Heart left ventricle (tissue), 16 donors: ENCODE results near the gene NUCB1. TPM values are rescaled to one million over a fixed set of nuclear protein-coding genes. Genes with fewer than 3 reads are reported as not detected.
"Not testable (repeated sequence)": the region's sequence is repeated elsewhere in the genome, so short reads cannot be mapped to it uniquely, and the experiment has no call there.

Source experiments
- ATAC-seq, 4 donors: fragments of 200-7000 bp; cut with Tn5 transposase; one replicate each; pipeline ENCODE4 v1.9.1; 2020 to 2022; ENCODE audit warnings: moderate library complexity in 4 of 4, mild to moderate bottlenecking in 3 of 4, moderate number of reproducible peaks in 1 of 4
- DNase-seq, 5 donors: peaks; one replicate each; pipeline ENCODE4 v3.0.0-alpha.2; 2020
- H3K27ac ChIP-seq, 12 donors: fragments of 200-600 bp; sonication (generic) in 4 of 12; one replicate each; pipeline versions ENCODE4 v1.5.0 to v1.8.0; 2016 to 2022; ENCODE audit warnings: mild to moderate bottlenecking in 2 of 12
- H3K27me3 ChIP-seq, 9 donors: fragments of 200-600 bp; sonication (generic) in 2 of 9; one replicate each; pipeline versions ENCODE4 v1.5.1 to v1.8.0; 2016 to 2022; ENCODE audit warnings: mild to moderate bottlenecking in 3 of 9
- H3K36me3 ChIP-seq, 9 donors: fragments of 200-600 bp; sonication (generic) in 2 of 9; one replicate each; pipeline versions ENCODE4 v1.5.0 to v1.8.0; 2018 to 2022; ENCODE audit warnings: mild to moderate bottlenecking in 2 of 9
- H3K4me1 ChIP-seq, 12 donors: fragments of 200-600 bp; sonication (generic) in 4 of 12; one replicate each; pipeline versions ENCODE4 v1.5.0 to v1.8.0; 2016 to 2022; ENCODE audit warnings: mild to moderate bottlenecking in 3 of 12
- H3K4me3 ChIP-seq, 12 donors: fragments of 200-600 bp; sonication (generic) in 4 of 12; one replicate each; pipeline versions ENCODE4 v1.5.0 to v1.8.0; 2017 to 2022; ENCODE audit warnings: mild to moderate bottlenecking in 9 of 12, moderate library complexity in 4 of 12
- H3K9me3 ChIP-seq, 12 donors: fragments of 200-600 bp; sonication (generic) in 4 of 12; one replicate each; pipeline versions ENCODE4 v1.5.0 to v1.8.0; 2016 to 2022; ENCODE audit warnings: mild to moderate bottlenecking in 1 of 12
- CTCF ChIP-seq, 12 donors: fragments of 200-600 bp; sonication (generic) in 4 of 12; IDR thresholded peaks; one replicate each; pipeline versions ENCODE4 v1.5.0 to v1.8.0; 2018 to 2022; ENCODE audit warnings: antibody characterized with exemption in 12 of 12, mild to moderate bottlenecking in 5 of 12
- POLR2A ChIP-seq, 2 donors: fragments of 450-650 bp; IDR thresholded peaks; one replicate each; pipeline ENCODE4 v1.6.1; 2017; ENCODE audit warnings: antibody characterized with exemption in 2 of 2, mild to moderate bottlenecking in 2 of 2, moderate library complexity in 2 of 2
- WGBS, 4 donors: extraction: QIAGEN DNeasy Blood & Tissue Kit in 2 of 4; methylation state at CpG; one replicate each; pipeline versions ENCODE4 v1.1.5 to v1.1.7; 2013 to 2018; 5-methylcytosine and 5-hydroxymethylcytosine counted together
- intact Hi-C, 10 donors: fragments of 100-400 bp; cut with DNase I; formaldehyde crosslinking; loops; one replicate each; pipeline versions ENCODE4 v1.11.1 to v1.14.2; 2022
- polyA plus RNA-seq, 2 donors: library from polyadenylated mRNA; stranded (reverse); fragments of 200-250 nt; gene quantifications; one replicate each; pipeline ENCODE4 v1.2.3, GENCODE V29; 2013
- total RNA-seq, 9 donors: library from RNA; depleted of rRNA in 2 of 9; stranded (reverse); fragments of >200 nt in 2 of 9; fragmentation: NEBNext Ultra II Directional in 3 of 9; extraction: Animal tissue kit (Norgen Biotek cat#: 25700) in 3 of 9; gene quantifications; one replicate each; pipeline versions ENCODE4 v1.1.0 to v1.2.4, GENCODE V29; 2016 to 2023
- donor health status: ischemic (EF 13 %, LVEDD 7.1; RV severe dilation, severe dysfunction).
- donor health status: healthy with polysubstance abuse.
- donor health status: DM: no; HTN: yes; CAD: no.
- donor health status: DM: no; HTN: no; CAD: no.
- donor health status: ischemic (EF 25% LVEDD 6.9; RV normal size, moderate dysfunction).
- donor health status: ischemic (EF 25% LVEDD 5.7; RV mildly dilated, moderate dysfunction).
- donor health status: healthy.
- donor health status: DM: yes; HTN: yes; CAD: no.
- donor health status: ischemic (EF 35%, LVEDD 5.7; RV mildly dilated, moderate dysfunction).
- donor health status: nonischemic (EF 11% LVEDD 7.7; RV severe dilation, severe dysfunction).
- donor health status: DM: yes; HTN: yes; CAD: no.
- donor health status: PGD.
- donor health status: ischemic (EF 29% LVEDD 5.4; RV normal size, mild dysfunction).
- donor health status: nonischemic (EF 23%, LVEDD 6.1; RV moderate dilation, normal function).

Gene NUCB1
- total and polyA plus RNA-seq, 11 donors = 179 to 428 (median 286) TPM

- WGBS, 4 donors = 78 to 88% (median 82%) methylated on average over 14 of the region's 14 CpGs
These were observed 7.6 kb downstream of the NUCB1 start for GRCh38 chr19:48907671-48908070.

DNA sequence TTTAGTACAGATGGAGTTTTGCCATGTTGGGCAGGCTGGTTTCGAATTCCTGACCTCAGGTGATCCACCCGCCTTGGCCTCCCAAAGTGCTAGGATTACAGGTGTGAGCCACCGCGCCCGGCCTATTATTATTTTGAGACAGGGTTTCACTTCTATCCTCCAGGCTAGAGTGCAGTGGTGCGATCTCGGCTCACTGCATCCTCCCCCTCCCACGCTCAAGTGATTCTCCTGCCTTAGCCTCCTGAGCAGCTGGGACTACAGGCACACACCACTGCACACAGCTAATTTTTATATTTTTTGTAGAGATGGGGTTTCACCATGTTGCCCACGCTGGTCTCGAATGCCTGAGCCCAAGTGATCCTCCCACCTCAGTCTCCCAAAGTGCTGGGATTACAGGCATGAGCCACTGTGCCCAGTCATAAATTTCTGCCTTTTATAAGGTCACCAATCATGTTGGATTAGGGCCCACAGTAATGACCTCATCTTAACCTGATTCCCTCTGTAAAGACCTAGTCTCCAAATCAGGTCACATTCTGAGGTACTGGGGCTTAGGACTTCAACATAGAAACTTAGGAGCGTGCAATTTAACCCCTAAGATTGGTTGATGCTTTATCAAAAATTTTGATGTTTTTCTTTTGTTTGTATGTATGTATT, 9.4 kb downstream of the NUCB1 start:
- Histone ChIP-seq H3K36me3 (peaks cover 0 to 98% (median 97%) of the 10 kb centered on the region in 9 donors), H3K27ac (peak overlapping the region in 11 of 12 donors; percentile 14 to 75 (median 62)), H3K4me1 (peaks cover 0 to 15% (median 7%) of the 10 kb centered on the region in 12 donors)
- 92 to 97% (median 93%) methylated on average over 11 of the region's 11 CpGs for WGBS, 4 donors
- not testable (repeated sequence) for DNase-seq, H3K27me3 ChIP-seq, H3K9me3 ChIP-seq, ATAC-seq, H3K4me3 ChIP-seq
- intact Hi-C loops = loop anchor here in 5 of 10 donors (5.0 to 10.0 kb wide), 4 partner anchors 43 to 55 kb away; partner anchors contain the start of genes BAX (in 3 of the 5) and FTL (in 2 of the 5)

More at GRCh38 chr19:48907671-48908070, 7.6 kb downstream of the NUCB1 start:
- no peak for TF ChIP-seq CTCF (IDR thresholded peaks at IDR 0.05)
- Histone ChIP-seq H3K27ac (peak overlapping the region in 8 of 12 donors; percentile 23 to 65 (median 52)), H3K4me1 (peaks cover 0 to 20% (median 11%) of the 10 kb centered on the region in 12 donors), H3K36me3 (peaks cover 0 to 89% (median 85%) of the 10 kb centered on the region in 9 donors), H3K27me3 (no peaks in the 10 kb centered on the region), H3K4me3 (no peak overlapping the region), H3K9me3 (no peaks in the 10 kb centered on the region)
- ATAC-seq (peak in 3 of 4 donors; percentile 28 to 56 (median 36)), DNase-seq (no peak)
- intact Hi-C loops = loop anchor here in 4 of 10 donors (5.0 to 10.0 kb wide), 3 partner anchors 47 to 57 kb away; partner anchors contain the start of genes FTL (in 2 of the 4) and BAX (in 1 of the 4)

DNA sequence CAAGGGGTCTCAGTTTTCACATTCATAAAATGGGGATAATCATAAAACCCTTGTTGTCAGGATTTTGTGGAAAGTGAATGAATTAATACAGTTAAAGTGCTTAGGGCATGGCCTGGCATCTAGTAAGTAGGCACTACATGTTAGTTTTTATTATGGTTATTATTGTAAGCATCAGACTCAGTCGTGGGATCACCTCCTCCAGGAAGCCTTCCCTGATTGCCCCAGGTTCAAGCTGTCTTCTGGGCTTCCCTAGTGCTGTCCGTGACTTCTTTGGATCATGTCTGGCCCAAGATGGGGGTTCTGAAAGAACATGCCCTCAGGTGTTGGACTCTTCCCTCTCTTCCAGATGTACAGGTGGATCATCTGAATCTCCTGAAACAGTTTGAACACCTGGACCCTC, 10.7 kb downstream of the NUCB1 start:
- Histone ChIP-seq H3K27me3 (no peaks in the 10 kb centered on the region), H3K27ac (no peak overlapping the region), H3K9me3 (no peaks in the 10 kb centered on the region), H3K36me3 (peaks cover 0 to 98% (median 97%) of the 10 kb centered on the region in 9 donors), H3K4me3 (no peak overlapping the region), H3K4me1 (peaks cover 0 to 15% (median 7%) of the 10 kb centered on the region in 12 donors)
- ATAC-seq = no peak
- DNase-seq = no peak
- WGBS, 4 donors = 89 to 95% (median 92%) methylated on average over 2 of the region's 2 CpGs
- no peak for TF ChIP-seq CTCF (IDR thresholded peaks at IDR 0.05)
- TF ChIP-seq POLR2A (IDR thresholded peaks at IDR 0.05) = no peak
- intact Hi-C loops = loop anchor here in 2 of 10 donors (5.0 kb wide), 1 partner anchor 41 kb away; the partner anchor contains the start of gene BAX (in 2 of the 2)

DNA sequence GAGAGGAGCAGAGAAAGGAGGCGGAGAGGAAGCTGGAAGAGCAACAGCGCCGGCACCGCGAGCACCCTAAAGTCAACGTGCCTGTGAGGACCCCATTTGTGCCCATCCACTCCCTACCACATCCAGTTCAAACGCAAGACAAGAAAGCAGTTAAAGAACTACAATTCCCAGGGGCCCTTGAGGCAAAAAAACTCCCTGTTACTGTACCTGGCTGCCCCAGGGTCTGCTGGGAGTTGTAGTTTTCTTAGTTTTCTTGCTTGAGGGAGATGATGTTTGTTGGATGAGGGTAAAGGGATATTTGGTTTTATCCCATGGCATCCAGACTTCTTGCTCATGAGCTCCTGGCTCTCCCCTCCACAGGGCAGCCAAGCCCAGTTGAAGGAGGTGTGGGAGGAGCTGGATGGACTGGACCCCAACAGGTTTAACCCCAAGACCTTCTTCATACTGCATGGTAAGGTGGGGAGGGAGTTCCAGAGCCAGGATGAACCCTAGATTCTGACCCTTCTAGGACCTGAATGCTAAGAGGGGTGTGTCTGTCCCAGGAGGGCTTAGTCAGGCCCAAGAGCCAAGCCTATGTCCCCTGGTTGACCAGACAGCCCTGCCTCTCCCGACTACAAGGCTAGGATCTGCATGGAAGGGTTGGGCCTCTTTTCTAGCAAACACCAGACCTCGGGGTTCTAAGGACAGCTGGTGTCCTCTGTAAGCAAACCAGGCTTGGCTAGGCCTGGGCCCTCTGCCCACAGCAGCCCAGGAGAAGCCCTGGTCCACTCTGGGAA, 13.2 kb downstream of the NUCB1 start:
- H3K27me3 ChIP-seq = no peaks in the 10 kb centered on the region
- DNase-seq (no peak), ATAC-seq (no peak)
- 87 to 93% (median 89%) methylated on average over 9 of the region's 9 CpGs for WGBS, 4 donors
- intact Hi-C loops = loop anchor here in 2 of 10 donors (5.0 kb wide), 1 partner anchor 39 kb away; the partner anchor contains the start of gene BAX (in 2 of the 2)
- peaks cover 0 to 13% (median 7%) of the 10 kb centered on the region in 12 donors for H3K4me1 ChIP-seq
- H3K4me3 ChIP-seq = no peak overlapping the region
- peaks cover 0 to 98% (median 95%) of the 10 kb centered on the region in 9 donors for H3K36me3 ChIP-seq
- H3K27ac ChIP-seq = no peak overlapping the region
- no peaks in the 10 kb centered on the region for H3K9me3 ChIP-seq
- TF ChIP-seq CTCF (IDR thresholded peaks at IDR 0.05) (no peak), POLR2A (IDR thresholded peaks at IDR 0.05) (no peak)
